ENCODE measurements around the gene B3GNT4.
"Not testable (repeated sequence)": the region's sequence is repeated elsewhere in the genome, so short reads cannot be mapped to it uniquely, and the experiment has no call there.

The B3GNT4 gene

DNA sequence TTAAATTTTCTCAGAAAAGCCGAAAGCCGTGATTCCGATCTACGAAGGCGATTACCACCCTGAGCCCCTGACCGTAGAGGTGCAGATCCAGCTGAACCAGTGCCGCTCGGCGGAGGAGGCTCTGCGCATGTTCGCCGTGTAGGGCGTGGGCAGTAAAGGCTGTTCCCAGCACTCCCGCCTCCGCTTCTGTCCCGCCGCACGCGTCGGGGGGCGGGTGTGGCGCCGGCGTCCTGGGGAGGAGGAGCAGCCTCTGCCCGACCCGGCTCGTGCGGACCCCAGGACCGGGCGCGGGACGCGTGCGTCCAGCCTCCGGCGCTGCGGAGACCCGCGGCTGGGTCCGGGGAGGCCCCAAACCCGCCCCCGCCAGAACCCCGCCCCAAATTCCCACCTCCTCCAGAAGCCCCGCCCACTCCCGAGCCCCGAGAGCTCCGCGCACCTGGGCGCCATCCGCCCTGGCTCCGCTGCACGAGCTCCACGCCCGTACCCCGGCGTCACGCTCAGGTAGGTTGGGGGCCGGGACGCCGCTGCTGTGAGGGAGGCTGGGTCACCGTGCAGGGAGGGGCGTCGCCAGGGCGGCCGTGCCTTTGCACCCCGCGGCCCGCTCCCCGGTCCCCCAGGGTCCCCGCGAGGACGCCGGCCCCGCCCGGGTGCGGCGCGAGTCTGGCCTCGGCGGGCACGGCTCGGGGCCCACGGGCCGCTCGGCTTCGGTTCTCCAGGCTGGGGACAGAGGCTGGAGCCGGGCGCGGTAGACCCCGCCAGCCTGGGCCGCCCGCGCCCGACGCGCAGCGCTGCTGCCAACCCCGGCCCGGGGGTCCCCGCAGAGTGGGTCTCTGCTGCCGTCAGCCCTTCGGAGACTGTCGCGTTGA, at the start of gene B3GNT4:
Gene B3GNT4 (plus strand): TSS at position 409 of the 866 bp plus-strand sequence. CDS start 910 bp downstream, outside the sequence.
- peak; percentile 67 for DNase-seq

DNA sequence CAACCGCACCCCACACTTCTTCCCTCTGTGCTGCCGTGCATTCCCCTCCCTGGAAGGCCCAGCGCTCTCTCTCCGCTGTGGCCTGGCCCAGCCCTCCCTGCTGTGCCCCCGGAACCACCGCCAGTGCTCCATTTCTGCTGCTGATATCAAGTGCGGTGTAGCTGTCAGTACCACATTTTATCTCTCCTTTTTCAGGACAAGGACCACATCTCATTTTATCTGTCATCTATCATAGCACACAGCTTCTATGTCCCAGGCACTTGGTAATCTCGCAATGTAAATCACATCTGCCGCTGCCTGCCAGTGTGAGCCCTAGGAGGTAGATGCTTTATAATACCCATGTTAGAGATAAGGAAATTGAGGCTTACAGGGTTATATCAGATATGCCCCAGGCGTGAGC, 47.8 kb upstream of the B3GNT4 start:
- no peak for DNase-seq

DNA sequence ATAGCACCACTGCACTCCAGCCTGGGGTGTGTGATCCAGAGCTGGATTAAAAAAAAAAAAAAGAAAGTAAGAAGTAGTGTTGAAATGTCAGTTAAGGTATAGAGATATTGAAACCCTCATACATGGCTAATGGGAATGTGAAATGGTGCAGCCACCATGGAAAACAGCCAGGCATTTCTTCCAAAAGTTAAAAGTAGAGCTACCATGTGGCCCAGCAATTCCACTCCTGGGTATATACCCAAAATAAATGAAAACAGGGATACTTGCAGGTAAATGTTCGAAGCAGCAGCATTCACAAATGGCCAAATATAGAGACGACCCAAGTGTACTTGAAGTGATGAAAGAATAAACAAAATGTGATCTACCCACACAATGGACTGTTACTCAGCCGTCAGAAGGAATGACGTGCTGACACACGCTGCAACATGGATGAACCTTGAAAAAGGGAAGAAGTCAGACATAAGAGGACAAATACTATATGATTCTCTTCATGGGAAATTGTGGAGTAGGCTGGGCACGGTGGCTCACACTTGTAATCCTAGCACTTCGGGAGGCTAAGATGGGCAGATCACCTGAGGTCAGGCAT, 44.7 kb upstream of the B3GNT4 start:
- DNase-seq: no peak

DNA sequence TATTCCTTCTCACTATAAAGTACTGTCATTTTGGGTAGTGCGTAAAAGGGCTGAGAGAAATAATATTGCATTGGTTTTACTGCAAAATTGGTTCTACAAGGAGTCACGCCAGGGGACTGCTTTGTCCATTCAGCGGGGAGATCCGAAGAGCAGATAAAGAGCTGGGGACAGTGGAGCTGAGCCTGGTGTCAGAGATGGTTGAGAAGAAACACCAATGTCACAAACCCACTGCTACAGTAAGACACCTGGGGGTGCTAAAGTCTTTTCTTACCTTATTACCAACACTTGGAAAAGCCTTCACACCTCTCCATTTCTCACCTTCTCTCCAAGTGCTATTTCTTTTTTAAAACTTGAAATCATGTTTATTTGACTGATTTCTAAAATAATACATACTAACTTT, 43.6 kb upstream of the B3GNT4 start:
- DNase-seq: no peak

DNA sequence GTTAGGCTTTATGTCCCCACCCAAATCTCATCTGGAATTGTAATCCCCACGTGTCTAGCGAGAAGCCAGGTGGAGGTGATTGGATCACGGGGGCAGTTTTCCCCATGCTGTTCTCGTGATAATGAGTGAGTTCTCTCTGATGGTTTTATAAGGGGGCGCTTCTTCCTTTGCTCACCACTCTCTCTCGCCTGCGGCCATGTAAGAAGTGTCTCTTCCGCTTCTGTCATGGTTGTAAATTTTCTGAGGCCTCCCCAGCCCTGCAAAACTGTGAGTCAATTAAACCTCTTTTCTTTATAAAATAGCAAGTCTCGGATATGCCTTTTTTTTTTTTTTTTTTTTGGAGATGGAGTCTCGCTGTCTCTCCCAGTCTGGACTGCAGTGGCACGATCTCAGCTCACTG, 42.7 kb upstream of the B3GNT4 start:
- no peak for DNase-seq

DNA sequence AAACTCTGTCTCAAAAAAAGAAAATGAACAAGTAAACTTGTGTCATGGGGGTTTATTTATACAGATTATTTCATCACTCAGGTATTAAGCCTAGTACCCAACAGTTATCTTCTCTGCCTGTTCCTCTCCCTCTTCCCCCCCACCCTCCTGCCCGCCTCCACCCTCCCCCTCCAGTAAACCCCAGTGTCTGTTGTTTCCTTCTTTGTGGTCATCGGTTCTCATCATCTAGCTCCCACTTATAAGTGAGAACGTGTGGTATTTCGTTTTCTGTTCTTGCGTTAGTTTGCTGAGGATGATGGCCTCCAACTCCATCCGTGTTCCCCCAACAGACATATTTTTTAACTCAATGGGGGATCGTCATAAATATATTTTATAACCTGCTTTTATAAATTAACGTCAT, 41.8 kb upstream of the B3GNT4 start:
- DNase-seq: no peak

DNA sequence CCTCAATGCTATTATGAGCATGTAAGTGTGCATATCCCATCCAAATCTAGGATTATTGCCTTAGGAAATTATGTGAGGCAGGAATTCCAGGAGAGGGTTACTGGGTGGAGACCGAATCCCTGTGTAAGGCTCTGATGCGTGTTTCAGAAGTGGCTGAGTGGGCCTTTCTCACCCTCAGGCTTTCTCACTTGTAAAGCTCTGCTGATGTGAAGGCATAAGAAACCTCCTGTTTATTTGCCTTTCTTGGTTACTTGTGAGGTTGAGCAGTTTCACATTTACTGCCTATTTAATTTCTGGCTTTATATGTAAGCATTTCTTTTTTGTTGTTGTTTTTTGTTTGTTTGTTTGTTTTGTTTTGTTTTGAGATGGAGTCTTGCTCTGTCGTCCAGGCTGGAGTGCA, 40.5 kb upstream of the B3GNT4 start:
- no peak for DNase-seq

DNA sequence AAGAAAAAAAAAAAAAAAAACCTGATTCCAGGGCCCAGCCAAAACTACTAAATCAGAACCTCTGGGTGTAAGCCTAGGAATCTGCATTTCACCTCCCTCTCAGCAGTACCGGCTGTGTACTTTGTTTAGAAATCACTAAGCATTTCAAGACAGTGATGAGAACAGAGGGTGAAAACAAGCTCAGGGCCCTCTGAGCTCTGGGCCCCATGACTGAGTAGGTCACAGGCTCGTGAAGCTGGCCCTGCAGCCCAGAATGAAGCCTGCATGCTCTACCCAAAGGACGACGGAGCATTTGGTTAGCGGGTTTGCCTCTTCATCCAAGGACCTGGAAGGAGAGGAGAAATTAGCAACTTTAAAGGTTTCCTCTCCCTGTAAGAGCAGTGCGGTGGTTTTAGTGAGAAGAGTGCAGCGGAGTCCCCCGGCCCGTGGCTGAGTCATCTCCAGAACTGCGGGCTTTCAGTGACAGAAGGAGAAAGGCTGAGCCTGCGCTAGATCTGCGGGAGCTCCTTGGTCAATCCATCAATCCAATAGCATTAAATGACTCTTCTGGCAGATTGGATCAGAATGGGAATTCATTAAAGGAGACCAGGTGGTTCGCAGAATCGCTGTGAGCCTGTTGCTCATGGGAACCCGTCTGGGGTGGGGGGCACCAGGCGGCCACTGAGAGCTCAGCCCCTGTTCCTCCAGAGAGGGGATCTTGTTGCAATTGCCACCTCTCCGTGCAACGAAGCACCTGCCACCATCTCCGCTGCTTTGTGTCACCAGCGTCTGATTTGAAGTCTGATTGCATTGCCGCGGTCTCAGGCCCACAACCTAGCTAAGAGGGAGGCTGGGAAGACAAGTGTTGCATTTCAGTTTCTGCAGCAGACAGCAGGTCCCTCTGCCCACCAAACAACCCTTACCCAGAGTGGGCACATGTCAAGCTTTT, 36.8 kb upstream of the B3GNT4 start:
- DNase-seq: peak; percentile 52

DNA sequence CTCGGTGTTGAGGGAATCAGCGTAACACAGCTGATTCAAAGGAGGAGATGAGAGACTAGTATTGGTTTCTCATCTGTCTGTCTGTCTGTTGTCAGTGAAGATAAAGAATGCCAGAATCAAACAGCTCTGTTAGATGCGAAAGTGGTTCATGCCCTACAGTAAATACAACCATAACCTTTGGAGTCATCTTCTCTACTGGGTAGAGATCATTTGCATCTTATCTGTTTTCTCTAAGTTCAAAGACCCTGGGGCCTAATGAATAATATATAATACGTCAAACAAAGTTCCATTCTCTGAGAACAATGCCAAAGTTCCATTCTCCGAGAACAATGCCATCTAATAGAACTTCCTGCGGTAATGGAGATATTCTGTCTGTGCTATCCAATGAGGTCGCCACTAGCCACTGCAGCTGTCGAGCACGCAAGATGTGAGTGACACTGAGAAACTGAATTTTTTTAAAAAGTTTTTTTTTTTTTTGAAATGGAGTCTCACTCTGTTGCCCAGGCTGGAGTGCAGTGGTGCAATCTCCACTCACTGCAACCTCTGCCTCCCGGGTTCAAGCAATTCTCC, 36.1 kb upstream of the B3GNT4 start:
- DNase-seq: no peak

DNA sequence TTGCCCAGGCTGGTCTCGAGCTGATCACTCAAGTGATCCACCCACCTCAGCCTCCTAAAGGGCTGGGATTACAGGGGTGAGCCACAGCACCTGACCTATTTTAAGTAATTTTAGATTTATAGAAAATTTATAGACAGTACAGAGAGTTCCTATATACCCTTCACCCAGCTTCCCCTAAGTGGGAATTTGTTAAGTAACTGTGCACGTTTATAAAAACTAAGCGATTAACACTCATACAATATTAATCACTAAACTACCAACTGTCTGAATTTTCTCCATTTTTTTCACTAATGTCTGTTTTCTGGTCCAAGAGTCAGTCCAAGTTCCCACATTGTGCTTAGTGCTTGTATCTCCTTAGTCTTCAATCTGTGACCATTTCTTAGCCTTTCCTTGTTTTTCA, 35.0 kb upstream of the B3GNT4 start:
- no peak for DNase-seq

DNA sequence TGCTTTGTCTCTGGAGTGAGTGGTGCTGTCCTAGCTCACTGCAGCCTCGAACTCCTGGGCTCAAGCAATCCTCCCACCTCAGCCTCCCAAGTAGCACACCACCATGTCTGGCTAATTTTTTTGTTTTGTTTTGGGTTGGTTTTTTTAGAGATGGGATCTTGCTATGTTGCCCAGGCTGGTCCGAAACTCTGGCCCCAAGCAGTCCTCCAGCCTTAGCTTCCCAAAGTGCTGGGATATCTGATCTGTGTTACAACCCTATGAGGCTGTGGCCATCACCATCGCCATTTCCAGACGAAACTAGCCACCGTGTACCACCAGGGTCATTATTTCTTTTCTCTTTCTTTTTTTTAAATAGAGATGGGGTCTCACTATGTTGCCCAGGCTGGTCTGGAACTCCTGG, 32.1 kb upstream of the B3GNT4 start:
- no peak for DNase-seq

DNA sequence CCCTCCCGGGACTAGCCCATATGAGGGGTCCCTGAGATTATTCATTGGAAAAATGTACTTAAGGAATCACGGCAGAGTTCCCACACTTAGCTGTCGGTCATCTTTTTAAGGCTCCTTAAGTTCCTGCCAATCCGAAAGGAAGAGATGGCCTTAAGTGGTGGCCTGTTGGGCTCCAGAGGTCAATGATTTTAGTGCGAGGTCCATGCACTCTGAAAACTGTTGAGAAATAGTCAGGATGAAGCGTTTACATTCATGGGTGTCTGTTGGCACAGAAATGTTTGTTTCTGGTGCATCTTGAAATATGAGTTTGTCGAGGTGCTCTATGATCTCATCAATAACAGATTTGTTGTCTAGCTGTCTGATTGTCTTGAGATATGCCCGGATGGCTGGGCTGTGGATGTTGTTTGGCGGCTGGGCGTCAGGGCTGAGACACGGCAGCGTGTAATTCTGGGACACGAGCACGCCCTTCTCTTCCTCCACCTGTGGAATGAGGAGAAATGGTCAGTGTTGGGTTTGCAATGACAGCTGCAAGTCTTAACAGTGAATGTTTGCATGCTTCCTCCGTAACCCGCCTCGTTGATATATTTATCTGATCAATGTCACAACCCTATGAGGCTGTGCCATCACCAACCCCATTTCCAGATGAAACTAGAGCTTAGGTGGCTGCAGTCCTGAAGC, 31.1 kb upstream of the B3GNT4 start:
- DNase-seq: no peak

DNA sequence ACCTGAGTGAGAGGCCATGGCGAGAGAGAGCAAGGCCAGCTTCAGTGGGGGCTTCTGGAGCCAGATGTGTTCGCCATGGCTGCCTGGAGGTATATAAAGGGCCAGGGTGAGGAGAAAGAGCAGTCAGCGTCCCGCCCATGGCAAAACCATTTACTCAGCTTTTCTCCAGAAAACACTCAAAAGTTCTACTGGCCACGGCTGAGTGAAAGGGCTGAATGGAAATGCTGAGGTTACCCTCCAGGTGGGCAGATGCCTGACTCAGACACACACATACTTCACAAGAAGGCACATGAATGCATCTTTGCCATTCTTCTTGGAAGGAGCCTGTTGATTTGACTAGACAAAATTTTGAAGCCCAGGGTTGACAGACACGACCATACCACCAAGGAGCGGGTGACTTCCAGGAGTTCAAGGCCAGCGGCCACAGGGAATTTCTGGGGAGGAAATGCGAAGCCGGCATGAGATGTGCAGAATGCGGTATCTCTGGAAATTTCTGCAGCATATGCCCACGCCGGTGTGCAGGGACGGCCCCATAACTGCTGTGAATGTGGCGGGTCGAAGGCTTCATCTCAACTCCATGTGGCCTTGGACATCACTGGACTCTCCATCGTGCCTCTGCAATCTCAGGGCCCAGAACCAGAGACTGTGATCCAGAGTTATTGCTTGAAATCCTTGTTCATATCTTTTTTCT, 29.2 kb upstream of the B3GNT4 start, which contains the start of gene IL31:
Gene IL31 (minus strand): TSS at position 67 of the 691 bp plus-strand sequence. CDS start 49 bp downstream, at position 18.
- no peak for DNase-seq

DNA sequence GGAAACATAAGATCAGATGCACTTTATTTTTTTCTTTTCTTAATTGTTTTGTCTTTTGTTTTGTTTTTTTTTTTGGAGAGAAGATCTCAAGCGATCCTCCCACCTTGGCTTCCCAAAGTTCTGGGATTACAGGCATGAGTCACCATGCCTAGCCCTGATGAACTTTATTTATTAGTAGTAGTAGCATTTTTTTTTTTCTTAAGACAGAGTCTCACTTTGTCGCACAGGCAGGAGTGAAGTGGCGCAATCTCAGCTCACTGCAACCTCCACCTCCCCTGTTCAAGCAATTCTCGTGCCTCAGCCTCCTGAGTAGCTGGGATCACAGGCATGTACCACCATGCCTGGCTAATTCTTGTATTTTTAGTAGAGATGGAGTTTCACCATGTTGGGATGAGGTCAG, 27.0 kb upstream of the B3GNT4 start:
- DNase-seq: not testable (repeated sequence)

DNA sequence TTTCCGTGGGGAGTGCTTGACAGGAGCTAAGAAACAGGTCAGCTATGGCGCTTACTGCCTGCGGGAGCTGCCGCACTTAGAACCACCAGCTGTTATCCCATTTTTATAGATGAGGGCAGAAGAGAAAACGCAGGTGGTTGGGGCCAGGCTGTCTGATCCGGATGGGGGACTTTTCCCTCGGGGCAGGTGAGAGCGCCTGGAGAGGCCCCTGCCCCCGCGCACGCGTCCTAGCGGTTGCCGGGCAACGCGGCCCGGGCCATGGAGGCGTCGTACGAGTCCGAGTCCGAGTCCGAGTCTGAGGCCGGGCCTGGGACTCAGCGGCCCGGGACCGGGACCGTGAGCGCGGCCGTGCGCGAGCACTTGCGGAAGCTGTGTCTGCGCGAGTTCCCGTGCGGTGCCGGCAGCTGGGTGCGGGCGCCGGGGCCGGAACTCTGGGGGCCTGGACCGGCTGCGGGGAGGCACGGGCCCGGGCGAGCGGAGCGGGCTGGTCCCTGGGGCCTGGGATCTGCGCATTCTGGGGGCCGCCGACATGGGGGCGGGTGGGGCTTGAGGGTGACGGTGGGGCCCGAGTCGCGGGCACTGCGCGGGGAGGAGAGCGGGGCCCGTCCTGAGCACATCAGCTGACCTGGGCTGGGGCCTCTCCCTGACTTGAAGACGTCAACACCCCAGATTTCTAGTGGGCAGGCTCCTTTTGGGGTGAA, 20.5 kb upstream of the B3GNT4 start, which contains the start of gene LRRC43:
Gene LRRC43 (plus strand): TSS at position 237 of the 701 bp plus-strand sequence. CDS start 22 bp downstream, at position 259.
- DNase-seq: no peak

DNA sequence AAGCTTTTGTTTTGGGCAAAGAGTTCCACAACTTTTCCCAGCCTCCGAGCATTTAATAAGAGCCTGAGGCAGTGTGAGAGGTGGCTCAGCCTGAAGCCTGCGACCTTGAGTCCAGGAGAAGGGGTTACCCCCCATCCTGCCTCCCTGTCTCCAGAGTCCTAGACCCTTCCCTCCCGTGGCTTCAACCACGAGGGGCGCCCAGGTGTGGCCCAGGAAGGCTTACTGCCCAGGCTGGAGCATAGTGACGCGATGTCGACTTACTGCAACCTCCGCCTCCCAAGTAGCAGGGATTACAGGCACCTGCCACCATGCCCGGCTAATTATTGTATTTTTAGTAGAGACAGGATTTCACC, 19.9 kb upstream of the B3GNT4 start:
- no peak for DNase-seq

DNA sequence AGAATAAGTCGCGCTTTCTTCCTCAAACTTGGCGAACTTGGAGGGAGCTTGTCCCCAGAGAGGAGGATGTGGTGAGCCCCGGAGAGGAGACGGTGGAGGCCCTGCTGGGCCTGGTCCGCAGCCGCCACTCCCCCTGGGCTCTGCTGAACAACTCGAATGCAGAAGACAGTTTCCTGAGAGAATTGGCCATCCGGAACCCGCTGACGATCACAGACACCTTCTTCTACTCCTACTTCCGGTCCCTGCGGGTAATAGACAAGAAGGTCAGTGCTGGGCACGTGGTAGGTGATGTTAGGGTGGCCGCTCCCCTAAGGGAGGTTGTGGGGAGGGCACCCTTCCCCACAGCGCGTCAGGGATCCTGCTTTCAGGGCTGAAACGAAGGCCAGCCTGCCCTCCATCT, 19.0 kb upstream of the B3GNT4 start:
- no peak for DNase-seq

DNA sequence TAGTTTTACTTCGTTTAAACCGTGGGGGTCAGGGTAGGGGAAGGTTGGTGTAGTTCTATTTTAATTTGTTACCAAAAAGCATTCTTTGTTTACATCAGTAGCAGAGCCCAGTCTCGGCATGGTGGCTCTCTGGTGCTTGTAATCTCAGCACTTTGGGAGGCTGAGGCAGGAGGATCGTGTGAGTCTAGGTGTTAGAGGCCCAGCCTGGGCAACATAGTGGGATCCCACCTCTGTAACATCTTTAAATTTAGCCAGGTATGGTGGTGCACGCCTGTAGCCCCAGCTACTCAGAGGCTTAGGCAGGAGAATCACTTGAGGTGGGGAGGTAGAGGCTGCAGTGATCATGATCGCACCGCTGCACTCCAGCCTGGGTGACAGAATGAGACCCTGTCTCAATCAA, 18.4 kb upstream of the B3GNT4 start:
- no peak for DNase-seq

DNA sequence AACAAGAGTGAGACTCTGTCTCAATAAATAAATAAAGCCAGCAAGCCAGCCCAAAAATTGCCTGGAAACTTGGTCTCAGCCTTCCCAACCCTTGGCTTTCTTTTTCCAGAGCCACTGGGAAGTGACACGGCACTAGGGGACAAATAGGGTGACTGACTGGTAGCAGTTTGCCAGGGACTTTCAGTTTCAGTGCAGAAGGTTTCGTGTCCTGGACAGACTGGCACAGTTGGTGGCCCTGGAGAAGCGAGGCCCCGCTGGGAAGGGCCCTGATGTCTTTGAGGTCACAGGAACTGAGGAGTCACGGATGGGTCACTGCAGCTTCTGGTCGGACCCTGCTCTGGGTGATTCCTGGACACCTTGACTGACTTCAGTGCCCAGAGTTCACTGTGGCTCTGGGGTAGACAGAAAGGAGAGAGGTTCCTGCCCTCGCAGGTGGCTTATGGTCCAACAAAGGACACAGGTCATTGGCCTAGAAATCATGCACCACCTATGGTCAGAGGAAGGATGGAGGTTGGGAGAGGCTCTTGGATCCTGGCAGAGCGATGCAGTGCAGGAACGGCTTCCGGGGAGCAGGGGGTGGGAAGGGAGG, 17.9 kb upstream of the B3GNT4 start:
- no peak for DNase-seq

DNA sequence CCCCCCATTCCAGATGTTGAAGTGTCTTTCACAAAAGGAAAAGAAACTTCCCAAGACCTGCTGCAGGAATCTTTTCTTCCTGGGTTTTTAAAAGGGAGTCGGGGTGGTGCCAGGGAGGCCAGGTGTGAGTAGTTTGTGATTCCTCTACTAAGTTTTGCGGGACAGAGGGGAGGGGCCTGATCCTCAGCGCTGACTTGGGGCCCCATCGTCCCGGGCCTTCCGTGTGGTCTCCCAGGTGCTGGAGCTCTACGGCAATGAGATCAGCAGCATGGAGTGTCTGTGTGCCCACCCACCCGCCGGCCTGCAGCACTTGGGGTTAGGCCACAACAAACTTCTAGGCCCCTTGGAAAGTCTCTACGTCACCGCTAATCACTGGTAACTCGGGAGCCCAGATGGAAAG, 16.0 kb upstream of the B3GNT4 start:
- DNase-seq: no peak

Data from stimulated activated CD4-positive, alpha-beta T cell treated with anti-CD3 and anti-CD28 coated beads, Interleukin-4, amount 100 ng/mL, for 24 hours (primary cell).